NB4 (cell line): ENCODE data around the gene COX20.
A peak's percentile ranks its signal among the peaks of the same experiment; 100 is the strongest.
"Not testable (repeated sequence)": the region's sequence is repeated elsewhere in the genome, so short reads cannot be mapped to it uniquely, and the experiment has no call there.

Experiments used
- DNase-seq: peaks from one replicate; pipeline ENCODE4 v3.0.0; 2010; ENCODE audit warnings: low read depth
- H3K4me3 ChIP-seq: one replicate; pipeline ENCODE4 v1.5.1; 2011; ENCODE audit warnings: mild to moderate bottlenecking, low read depth, low read length, moderate library complexity
- CTCF ChIP-seq: IDR thresholded peaks from one replicate; pipeline ENCODE4 v1.5.1; 2012; ENCODE audit warnings: low read depth, low read length
- MAX ChIP-seq: IDR thresholded peaks from 2 replicates; pipeline ENCODE4 v1.6.1; 2011; ENCODE audit warnings: low read depth, low read length
- MYC ChIP-seq: IDR thresholded peaks from 2 replicates; pipeline ENCODE4 v1.6.1; 2011; ENCODE audit warnings: low read depth, low read length
- POLR2A ChIP-seq: IDR thresholded peaks from 2 replicates; pipeline ENCODE4 v1.6.1; 2011; ENCODE audit warnings: mild to moderate bottlenecking; ENCODE audit not compliant: insufficient read length; ENCODE audit errors: extremely low read depth

The COX20 gene

DNA sequence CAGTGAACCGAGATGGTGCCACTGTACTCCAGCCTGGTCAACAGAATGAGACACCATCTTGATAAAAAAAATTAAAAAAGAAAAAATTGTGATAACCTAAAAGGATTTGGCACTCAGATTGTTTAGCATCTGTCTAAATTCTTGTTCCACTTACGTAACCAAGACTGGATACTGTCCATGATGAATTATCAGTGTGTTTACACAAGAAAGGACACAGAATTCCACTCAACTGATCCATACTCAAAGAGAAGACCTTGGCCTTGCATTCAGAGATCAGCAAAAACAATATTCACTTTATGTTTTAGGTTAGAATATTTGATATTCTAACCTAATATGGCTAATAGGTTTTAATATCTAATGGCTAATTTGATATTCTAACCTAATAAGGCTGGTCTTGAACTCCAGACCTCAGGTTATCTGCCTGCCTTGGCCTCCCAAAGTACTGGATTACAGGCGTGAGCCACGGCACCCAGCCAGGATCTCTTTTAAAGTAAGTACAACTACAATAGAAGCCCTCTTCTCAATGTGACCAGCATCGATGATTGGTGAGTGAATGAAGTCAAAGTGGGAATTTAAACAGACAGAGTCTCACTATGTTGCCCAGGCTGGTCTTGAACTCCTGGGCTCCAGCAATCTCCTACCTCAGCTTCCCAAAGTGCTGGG is 43.1 kb upstream of the COX20 start:
- TF ChIP-seq MYC = no peak
- TF ChIP-seq CTCF = no peak
- TF ChIP-seq MAX = no peak
- no peak for TF ChIP-seq POLR2A
- H3K4me3 ChIP-seq = no peak overlapping the region
- no peak for DNase-seq

- H3K4me3 ChIP-seq = no peak overlapping the region
- no peak for DNase-seq
- TF ChIP-seq MAX (no peak), CTCF (no peak), MYC (no peak)
Measured at GRCh38 chr1:244794071-244794470, 41.4 kb upstream of the COX20 start.

- DNase-seq, H3K4me3 ChIP-seq: not testable (repeated sequence)
Measured at GRCh38 chr1:244794516-244794915, 40.9 kb upstream of the COX20 start.

DNA sequence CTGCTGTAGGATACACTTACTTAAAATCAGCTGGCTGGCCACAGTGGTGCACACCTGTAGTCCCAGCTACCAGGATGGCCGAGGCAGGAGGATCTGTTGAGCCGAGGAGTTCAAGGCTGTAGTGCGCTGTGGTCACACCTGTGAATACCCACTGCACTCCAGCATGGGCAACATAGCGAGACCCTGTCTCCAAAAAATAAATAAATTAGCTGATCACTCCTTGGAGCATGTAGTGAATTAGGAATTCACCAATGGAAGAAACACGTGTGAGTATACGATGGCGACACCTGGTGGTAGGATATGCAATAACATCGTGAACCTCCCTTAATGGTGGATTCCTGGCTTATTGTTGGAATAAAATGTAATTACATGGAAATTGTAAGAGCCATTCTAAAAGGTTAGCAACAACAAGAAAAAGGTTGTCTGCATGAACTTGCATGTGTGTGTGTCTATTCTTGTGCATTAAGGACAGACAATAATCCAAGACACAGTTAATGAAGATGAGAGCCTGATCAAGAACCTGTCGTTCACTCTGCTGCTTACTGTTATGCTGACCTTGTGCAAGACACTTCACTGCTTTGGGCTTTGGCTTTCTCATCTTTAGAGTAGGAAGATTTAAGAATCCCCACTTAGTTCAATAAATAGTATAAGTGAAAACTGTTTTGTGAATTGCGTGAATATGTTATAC is 38.6 kb upstream of the COX20 start:
- H3K4me3 ChIP-seq = no peak overlapping the region
- TF ChIP-seq CTCF (peak; percentile 69), POLR2A (no peak), MAX (peak; percentile 97), MYC (peak; percentile 84)
- DNase-seq = peak; percentile 72

DNA sequence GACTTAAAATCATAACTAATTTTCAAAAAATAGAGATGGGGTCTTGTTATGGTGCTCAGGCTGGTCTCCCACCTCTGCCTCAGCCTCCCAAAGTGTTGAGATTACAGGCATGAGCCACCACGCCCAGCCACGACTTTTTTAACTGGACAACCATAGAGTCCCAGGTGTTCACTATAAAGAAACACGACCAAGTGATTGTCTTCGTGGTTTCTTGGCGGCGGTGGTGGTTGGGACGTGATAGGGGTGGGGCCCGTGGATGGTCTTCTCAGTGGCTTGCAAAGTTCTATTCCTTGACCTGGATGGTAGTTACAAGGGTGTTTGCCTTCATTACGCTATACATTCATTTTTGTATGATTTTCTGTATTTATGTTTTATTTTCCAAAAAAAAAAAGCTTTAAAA is 34.6 kb upstream of the COX20 start:
- no peak for DNase-seq
- H3K4me3 ChIP-seq = no peak overlapping the region
- no peak for TF ChIP-seq MAX
- no peak for TF ChIP-seq MYC
- TF ChIP-seq POLR2A = no peak
- TF ChIP-seq CTCF = no peak

DNA sequence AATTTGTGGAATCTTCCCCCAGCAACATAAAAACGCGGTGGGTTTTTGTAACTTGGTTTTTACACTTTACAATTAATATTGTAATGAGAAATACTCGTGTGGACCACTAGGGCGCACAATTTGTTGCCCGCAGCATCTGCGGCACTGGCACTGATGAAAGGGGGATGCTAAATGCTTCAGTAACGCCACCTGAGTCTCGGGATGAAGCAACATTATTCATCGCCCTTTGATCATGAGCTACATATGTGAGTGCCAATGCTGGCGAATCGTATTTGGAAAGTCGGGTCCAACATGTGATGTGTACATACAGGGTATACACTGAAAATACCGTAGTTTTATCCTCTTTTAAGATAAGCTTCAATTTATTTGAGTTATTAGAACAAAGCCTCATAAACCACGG is 34.2 kb upstream of the COX20 start:
- DNase-seq = peak; percentile 82
- no peak overlapping the region for H3K4me3 ChIP-seq
- TF ChIP-seq POLR2A = no peak
- TF ChIP-seq CTCF = peak; percentile 55
- TF ChIP-seq MYC = no peak
- TF ChIP-seq MAX = no peak
